GDM1 (cell line): Measurements from ENCODE around the gene TENM4.

Experiments used
- DNase-seq: peaks from one replicate; lab custom pipeline; 2025; lab: John Stamatoyannopoulos, UW

TENM4 gene

GRCh38 chr11:79119491-79120284 is 321.1 kb downstream of the TENM4 start:
- DNase-seq, result no peak

GRCh38 chr11:79117488-79117887 is 323.3 kb downstream of the TENM4 start:
- DNase-seq, result no peak

GRCh38 chr11:79116600-79116999 is 324.2 kb downstream of the TENM4 start:
- no peak for DNase-seq

DNA sequence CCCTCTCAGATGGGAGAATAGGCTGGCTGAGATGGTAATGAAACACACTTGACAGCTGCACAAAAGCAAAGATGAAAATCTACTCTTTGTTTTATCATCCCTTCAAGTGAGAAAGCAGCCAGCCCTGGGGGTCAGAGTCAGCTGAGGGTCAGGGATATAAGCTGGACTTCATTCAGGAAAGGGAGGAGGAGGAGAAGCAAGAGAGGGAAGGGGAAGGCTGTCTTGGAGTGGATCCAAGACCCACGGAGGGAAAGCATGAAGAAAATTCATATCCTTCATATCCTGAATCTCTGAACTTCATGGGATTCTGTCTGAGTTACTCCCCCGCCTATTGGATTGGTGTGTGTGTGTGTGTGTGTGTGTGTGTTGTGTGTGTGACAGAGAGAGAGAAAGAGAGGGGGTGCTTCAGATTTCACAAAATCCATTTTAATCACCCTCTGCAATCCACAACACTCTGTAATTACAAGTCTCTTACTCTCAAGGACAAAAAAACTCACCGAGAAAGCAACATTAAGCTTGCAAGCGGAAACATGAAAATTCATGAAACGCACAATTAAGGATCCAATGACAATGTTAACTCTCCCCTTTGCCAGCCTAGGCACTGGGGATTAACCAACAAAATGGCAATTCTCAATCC is 327.7 kb downstream of the TENM4 start:
- no peak for DNase-seq

- no peak for DNase-seq
Measured at GRCh38 chr11:79110796-79111195, 330.0 kb downstream of the TENM4 start.

GRCh38 chr11:79110321-79110720 is 330.5 kb downstream of the TENM4 start:
- DNase-seq, result no peak

- no peak for DNase-seq
Measured at GRCh38 chr11:79108851-79109250, 332.0 kb downstream of the TENM4 start.

GRCh38 chr11:79102840-79103239 is 338.0 kb downstream of the TENM4 start:
- no peak for DNase-seq

GRCh38 chr11:79101656-79102055 is 339.2 kb downstream of the TENM4 start:
- DNase-seq, result no peak

DNA sequence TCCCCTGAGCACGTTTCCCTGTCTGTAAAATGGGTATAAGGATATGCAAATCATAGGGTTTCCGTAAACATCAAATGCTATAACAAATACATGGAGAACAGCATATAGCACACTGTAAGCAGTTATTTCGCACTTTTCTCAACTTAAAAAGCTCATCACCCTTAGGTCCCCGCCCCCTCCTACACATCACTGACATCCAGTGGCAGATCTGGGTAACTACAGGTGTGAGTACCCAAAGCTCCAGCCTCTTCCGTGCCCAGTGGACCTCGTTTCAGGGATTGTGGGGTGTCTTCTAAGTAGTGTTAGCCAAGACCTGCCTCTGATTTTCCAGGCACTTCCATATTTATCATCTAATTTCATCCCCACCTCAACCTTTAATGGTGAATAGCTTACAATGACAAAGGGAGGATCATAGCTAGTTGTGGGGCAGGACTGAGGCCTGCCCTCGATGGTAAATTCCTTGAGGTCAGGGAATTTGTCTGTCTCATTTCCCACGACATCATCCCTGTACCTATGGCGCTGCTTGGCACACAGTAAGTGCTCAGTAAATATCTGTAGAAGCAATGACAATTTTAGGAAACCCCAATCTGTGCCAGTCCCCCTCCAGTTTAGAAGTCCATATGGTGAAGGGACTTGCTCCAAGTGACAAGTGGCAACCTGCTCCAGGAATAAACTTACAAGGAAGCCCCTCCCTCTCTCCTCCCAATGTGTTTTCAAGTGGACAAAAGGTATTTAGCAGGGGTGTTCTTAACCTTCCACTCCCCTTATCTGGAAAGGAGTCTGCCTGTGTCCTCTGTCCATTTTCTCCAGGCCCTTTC is 340.5 kb downstream of the TENM4 start:
- no peak for DNase-seq

DNA sequence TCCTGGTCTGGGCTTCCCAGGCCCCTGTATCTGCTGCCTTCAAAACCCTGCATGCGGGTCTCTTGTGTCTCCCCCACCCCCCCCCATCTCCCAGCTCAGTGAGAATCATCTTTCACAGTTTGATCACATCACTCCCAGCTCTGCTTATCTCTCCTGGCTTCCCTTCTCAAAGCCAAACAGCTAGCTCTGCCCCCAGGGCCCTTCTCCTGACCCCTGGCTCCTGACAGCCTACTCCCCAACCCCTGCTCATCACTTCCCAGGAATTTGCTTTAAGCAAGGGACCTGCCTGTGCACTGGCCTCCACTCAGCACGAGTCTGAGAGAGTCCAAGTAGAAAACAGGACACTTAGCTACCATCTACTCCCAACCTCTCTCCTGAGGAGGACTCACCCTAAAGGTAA is 342.7 kb downstream of the TENM4 start:
- no peak for DNase-seq

DNA sequence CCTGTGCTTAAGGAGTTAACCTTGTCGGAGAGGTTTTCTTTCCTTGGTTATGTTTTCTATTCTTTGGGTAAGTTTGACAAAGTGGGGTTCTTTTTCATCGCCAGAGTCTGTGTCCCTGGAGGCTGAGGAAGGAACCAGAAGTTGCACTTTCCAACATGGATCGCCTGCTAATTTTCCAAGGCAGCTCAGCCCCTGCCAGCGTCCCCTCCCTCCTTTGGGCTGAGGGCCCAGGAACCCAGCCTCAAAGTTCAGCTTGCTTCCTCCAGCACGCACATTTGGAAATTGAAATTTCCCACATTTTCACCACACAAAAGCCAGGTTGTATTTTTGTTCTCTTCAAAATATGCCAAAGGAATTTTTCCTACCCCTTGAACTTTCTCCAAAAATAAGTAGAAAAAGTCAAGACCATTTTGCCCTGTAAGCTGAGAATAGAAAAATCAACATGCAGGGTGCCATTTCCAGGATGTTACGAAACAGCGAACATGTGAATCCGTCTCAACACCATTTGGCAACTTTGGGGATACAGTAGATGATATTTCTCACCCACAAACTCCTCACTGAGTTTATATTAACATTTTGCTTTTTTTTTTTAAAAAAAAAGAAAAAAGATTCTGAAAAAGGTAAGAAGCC is 343.5 kb downstream of the TENM4 start:
- no peak for DNase-seq

DNA sequence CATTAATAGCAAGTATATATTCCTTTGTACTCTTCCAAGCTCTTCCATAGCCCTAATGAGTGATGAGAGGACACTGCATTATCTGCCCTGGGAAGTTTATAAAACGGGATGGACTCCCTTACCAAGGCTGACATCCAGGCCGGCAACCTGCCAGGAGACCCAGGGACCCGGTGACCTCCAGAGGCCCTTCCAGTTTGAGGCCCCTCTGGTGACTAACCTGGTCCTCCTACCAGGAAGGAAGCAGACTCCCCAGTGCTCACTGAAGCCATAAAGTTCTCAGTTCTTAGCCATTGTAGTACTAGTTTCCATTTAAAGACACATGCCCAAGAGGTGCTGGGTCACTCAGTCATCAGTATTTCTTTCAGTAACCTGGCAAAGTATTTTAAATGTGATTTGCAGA is 345.4 kb downstream of the TENM4 start:
- DNase-seq, result no peak

GRCh38 chr11:79094616-79095015 is 346.2 kb downstream of the TENM4 start:
- DNase-seq, result no peak

- no peak for DNase-seq
Measured at GRCh38 chr11:79092791-79093353, 348.0 kb downstream of the TENM4 start.

DNA sequence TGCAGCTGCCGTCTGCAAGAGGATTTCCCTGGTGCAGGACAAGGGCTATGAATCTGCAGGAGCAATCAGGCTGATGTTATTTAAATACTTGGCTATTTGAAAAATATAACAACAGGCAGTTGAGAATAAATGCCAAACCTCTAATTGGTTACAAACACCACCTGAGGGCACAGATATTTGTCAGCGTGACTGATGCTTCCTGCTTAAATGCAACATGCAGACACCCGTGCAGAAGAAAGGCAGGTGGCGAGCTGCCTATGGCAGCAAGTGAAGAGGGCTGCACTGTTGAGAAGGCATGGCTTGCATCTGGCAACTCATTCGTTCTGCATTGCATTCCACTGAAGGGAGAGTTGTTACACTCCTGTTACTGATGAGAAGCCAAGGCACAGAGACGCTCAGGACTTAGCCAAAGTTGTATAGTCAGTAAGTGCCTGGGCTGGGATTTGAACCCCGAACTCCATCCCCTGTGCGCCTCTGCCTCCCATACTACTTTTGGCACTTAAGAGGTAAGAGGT is 350.6 kb downstream of the TENM4 start:
- DNase-seq, result no peak

DNA sequence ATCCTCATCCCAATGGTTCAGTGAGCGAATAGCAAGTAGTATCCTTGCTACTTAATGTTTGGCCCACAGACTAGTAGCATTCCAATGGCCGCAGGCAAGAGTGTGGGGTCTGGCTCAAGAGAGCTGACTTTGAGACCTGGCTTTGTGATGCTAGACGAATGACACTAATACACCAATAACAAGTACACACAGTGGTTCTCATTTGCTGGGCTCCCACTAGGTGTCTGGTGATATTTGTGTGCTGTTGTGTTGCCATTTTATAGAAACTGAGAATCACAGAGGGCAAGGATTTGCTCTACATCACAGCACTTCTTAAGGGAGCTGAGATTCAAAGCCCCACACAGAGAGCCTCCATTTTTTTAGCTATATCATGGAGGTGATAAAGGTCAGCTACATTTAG is 351.2 kb downstream of the TENM4 start:
- no peak for DNase-seq

DNA sequence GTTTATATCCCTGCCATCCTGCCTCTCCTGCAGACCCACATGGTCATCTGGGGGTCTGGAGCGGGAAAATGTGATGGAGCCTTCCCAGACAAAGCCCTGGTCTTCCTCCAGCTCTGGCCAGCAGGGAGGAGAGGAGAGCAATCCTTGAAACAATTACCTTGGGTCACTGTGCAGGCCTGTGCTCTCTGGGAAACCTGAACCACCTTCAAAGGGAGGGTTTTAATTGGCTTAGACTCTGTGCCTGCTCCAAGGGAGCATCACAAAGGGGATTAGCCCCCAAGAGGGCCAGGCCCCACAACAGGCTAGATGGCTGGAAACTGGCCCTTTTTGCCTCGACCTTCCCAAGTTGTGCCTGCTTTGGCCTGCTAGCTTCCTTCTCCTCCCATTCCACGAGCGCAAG is 351.9 kb downstream of the TENM4 start:
- DNase-seq, result no peak

DNA sequence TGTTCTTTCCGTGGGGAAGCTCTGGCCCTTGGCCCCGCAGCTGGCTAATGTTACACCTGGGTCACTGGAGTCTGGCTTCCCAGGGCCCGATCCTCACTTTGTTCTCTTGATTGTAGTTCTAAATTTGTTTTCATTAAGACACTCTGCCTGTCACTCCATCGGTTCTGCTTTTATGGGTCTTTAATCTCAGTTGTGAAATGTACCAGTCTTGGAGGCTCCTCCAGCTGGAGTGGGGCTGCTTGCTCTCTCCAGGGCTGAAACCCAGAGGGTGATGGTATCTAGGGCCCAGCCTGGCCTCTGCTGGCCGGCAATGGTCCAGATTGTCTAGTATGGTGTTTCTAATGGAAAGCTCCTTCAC is 352.9 kb downstream of the TENM4 start:
- DNase-seq, result no peak

GRCh38 chr11:79087238-79087960 is 353.4 kb downstream of the TENM4 start:
- no peak for DNase-seq

- DNase-seq, result no peak
Measured at GRCh38 chr11:79086056-79086455, 354.8 kb downstream of the TENM4 start.
